Loucy (cell line): ENCODE measurements around the gene MMP15.

Experiments used
- H2AFZ ChIP-seq: fragments of 200-600 bp; sonication (generic); 2 replicates; pipeline ENCODE4 v1.6.0; 2016; ENCODE audit warnings: antibody characterized with exemption, mild to moderate bottlenecking, low read length, moderate library complexity
- H3F3A ChIP-seq: fragments of 200-600 bp; 2 replicates; pipeline ENCODE4 v1.6.0; 2016; ENCODE audit warnings: antibody characterized with exemption, low read depth, mild to moderate bottlenecking
- H3K27me3 ChIP-seq: fragments of 200-600 bp; sonication (generic); 2 replicates; pipeline ENCODE4 v1.6.1; 2014; ENCODE audit warnings: low read length, mild to moderate bottlenecking; ENCODE audit not compliant: insufficient read depth, poor library complexity, severe bottlenecking
- H3K36me3 ChIP-seq: fragments of 200-600 bp; sonication (generic); 2 replicates; pipeline ENCODE4 v1.6.1; 2016; ENCODE audit warnings: low read length; ENCODE audit not compliant: insufficient read depth
- H3K4me1 ChIP-seq: fragments of 200-600 bp; sonication (generic); 2 replicates; pipeline ENCODE4 v1.5.1; 2014; ENCODE audit warnings: low read length, mild to moderate bottlenecking; ENCODE audit not compliant: insufficient read depth, poor library complexity, severe bottlenecking
- H3K4me2 ChIP-seq: fragments of 200-600 bp; sonication (generic); 2 replicates; pipeline ENCODE4 v1.6.0; 2014; ENCODE audit warnings: antibody characterized with exemption, low read length, low read depth, mild to moderate bottlenecking; ENCODE audit not compliant: poor library complexity, severe bottlenecking
- H3K4me3 ChIP-seq: fragments of 200-600 bp; sonication (generic); 2 replicates; pipeline ENCODE4 v1.5.1; 2014; ENCODE audit warnings: low read length, mild to moderate bottlenecking, mixed read lengths; ENCODE audit not compliant: poor library complexity, severe bottlenecking
- H3K79me2 ChIP-seq: fragments of 200-600 bp; sonication (generic); 2 replicates; pipeline ENCODE4 v1.6.1; 2014; ENCODE audit warnings: low read length; ENCODE audit not compliant: insufficient read depth
- H3K9ac ChIP-seq: fragments of 200-600 bp; sonication (generic); 2 replicates; pipeline ENCODE4 v1.6.0; 2014; ENCODE audit warnings: mild to moderate bottlenecking, low read depth, low read length, moderate library complexity; ENCODE audit not compliant: poor library complexity, severe bottlenecking
- H3K9me2 ChIP-seq: fragments of 200-600 bp; sonication (generic); replicated peaks from 2 replicates; pipeline ENCODE4 v1.6.1; 2016; ENCODE audit warnings: low read depth, low read length, mixed read lengths
- H3K9me3 ChIP-seq: fragments of 200-600 bp; sonication (generic); 2 replicates; pipeline ENCODE4 v1.6.1; 2014; ENCODE audit warnings: mild to moderate bottlenecking, antibody characterized with exemption, low read length, low read depth; ENCODE audit not compliant: insufficient read depth
- H4K20me1 ChIP-seq: fragments of 200-600 bp; sonication (generic); 2 replicates; pipeline ENCODE4 v1.6.0; 2014; ENCODE audit warnings: antibody characterized with exemption, low read length, mild to moderate bottlenecking; ENCODE audit not compliant: insufficient read depth, poor library complexity, severe bottlenecking
- CTCF ChIP-seq: fragments of 200-600 bp; sonication (generic); conservative IDR thresholded peaks from 2 replicates; pipeline ENCODE4 v1.5.1; 2014; ENCODE audit warnings: mild to moderate bottlenecking, antibody characterized with exemption, low read length
- EZH2phosphoT487 ChIP-seq: fragments of 200-600 bp; IDR thresholded peaks from 2 replicates; pipeline ENCODE4 v1.6.1; 2018; ENCODE audit warnings: antibody characterized with exemption, mild to moderate bottlenecking, moderate library complexity, borderline replicate concordance

The MMP15 gene

DNA sequence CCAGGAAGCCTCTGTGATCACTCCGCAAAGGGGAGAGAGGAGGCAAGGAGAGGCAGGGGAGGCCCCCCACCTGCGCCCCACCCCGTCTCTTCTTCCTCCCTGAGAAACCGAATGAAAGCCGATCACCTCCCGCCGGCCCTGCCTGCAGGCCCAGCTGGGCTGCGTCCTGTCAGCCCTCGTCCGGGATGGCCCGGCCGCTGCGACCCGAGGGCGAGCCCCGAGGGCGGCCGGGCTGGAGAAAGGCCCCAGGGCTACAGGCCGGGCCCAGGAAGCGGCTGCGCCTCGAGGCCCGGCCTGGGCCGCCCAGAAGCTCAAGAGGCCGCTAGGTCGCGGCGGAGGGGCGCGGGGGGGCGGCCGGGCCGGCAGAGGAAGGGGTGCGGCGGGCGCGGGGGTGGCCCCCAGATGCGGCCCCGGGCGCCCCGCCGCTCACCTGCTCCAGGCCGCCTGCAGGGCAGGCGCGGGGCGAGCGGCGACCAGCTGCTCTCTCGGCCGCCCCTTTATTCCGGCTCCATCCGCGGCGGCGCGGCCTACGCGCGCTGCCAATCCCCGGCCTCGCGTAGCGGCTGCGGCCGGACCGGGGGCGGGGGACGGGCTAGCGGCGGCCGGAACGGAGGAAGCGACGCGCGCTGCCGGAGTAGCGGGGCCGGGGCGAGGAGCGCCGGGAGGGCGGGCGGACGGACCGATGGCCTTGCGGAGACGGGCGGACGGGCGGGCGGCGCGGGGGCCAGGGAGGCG lies 25.4 kb upstream of the MMP15 start, which contains the start of gene ZNF319:
TSS of gene ZNF319 (minus strand) at position 702 of the 735 bp plus-strand sequence. CDS start 2,407 bp downstream, outside the sequence.
- H3K4me1 ChIP-seq: peaks cover 46% of the 10 kb centered on the region
- TF ChIP-seq EZH2phosphoT487 (no peak), CTCF (no peak)
- H4K20me1 ChIP-seq: peaks cover 22% of the 10 kb centered on the region
- peak within 1 kb of the TSS; percentile 85 for H2AFZ ChIP-seq
- peaks cover 2% of the 10 kb centered on the region; the same call in 1 of the 2 replicates for H3F3A ChIP-seq
- H3K27me3 ChIP-seq: no peaks in the 10 kb centered on the region
- H3K9ac ChIP-seq: peak within 1 kb of the TSS; percentile 91
- H3K36me3 ChIP-seq: peaks cover 8% of the 10 kb centered on the region; the same call in 1 of the 2 replicates
- H3K4me2 ChIP-seq: peak within 1 kb of the TSS; percentile 97
- no peaks in the 10 kb centered on the region for H3K9me3 ChIP-seq
- H3K4me3 ChIP-seq: peak within 1 kb of the TSS; percentile 87
- no peaks in the 10 kb centered on the region for H3K9me2 ChIP-seq
- H3K79me2 ChIP-seq: peaks cover 41% of the 10 kb centered on the region; the same call in 1 of the 2 replicates

- peaks cover 2% of the 10 kb centered on the region; the same call in 1 of the 2 replicates for H3F3A ChIP-seq
- no peaks in the 10 kb centered on the region for H3K27me3 ChIP-seq
- no peak for TF ChIP-seq EZH2phosphoT487
- TF ChIP-seq CTCF: peak; percentile 49
- H3K4me1 ChIP-seq: peaks cover 43% of the 10 kb centered on the region
- peaks cover 37% of the 10 kb centered on the region; the same call in 1 of the 2 replicates for H3K79me2 ChIP-seq
- H3K9me3 ChIP-seq: no peaks in the 10 kb centered on the region
- peak within 1 kb of the TSS; percentile 97 for H3K4me2 ChIP-seq
- peak within 1 kb of the TSS; percentile 85 for H2AFZ ChIP-seq
- H3K4me3 ChIP-seq: peak within 1 kb of the TSS; percentile 87
- no peaks in the 10 kb centered on the region for H3K9me2 ChIP-seq
- peaks cover 8% of the 10 kb centered on the region; the same call in 1 of the 2 replicates for H3K36me3 ChIP-seq
- peaks cover 21% of the 10 kb centered on the region for H4K20me1 ChIP-seq
- peak within 1 kb of the TSS; percentile 91 for H3K9ac ChIP-seq
Measured at GRCh38 chr16:58000706-58001676, 24.6 kb upstream of the MMP15 start, which contains the start of gene USB1. Gene USB1, plus strand, starts transcription at chr16:58001407. Its CDS starts 77 bp downstream, at chr16:58001484.

DNA sequence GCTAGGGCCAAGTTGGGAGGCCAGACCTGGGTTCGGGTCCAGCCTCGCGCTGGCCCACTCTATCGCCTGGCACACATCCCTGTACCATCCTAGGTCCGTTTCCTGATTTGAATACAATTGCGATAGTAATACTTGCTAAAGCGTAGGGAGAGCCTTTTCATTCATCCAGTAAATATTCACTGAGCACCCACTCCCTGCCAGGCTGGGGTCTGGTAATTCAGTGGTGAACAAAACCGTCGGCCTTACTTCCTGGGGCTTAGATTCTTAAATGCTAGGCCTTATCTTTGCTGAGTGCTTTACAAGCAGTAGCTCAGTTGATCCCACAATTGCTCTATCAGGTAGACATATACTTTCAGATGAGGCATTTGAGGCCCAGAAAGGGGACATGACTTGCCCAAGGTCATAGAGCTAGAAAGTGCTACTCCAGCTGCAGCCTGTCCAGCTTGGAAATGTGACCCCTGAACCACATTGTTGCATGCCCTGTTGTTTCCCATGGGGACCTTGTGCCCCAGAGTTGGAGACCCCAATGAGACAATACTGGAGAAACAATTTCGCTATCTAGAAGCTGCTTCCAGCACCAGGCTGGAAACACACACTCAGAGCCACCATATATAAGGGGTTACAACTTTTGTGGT lies 23.7 kb upstream of the MMP15 start:
- no peaks in the 10 kb centered on the region for H3K9me3 ChIP-seq
- H3K4me2 ChIP-seq: peak overlapping the region; percentile 97
- H4K20me1 ChIP-seq: peaks cover 21% of the 10 kb centered on the region
- TF ChIP-seq CTCF: no peak
- no peak for TF ChIP-seq EZH2phosphoT487
- peak overlapping the region; percentile 91 for H3K9ac ChIP-seq
- no peaks in the 10 kb centered on the region for H3K9me2 ChIP-seq
- peaks cover 4% of the 10 kb centered on the region; the same call in 1 of the 2 replicates for H3K36me3 ChIP-seq
- peaks cover 37% of the 10 kb centered on the region; the same call in 1 of the 2 replicates for H3K79me2 ChIP-seq
- peak overlapping the region; percentile 87 for H3K4me3 ChIP-seq
- peaks cover 2% of the 10 kb centered on the region; the same call in 1 of the 2 replicates for H3F3A ChIP-seq
- H2AFZ ChIP-seq: peak overlapping the region; percentile 85; the same call in 1 of the 2 replicates
- H3K27me3 ChIP-seq: no peaks in the 10 kb centered on the region
- peaks cover 43% of the 10 kb centered on the region for H3K4me1 ChIP-seq
